Putamen (tissue), 1 donor: ENCODE data around the gene HMG20B.
A peak's percentile ranks its signal among the peaks of the same experiment; 100 is the strongest.
"Not testable (repeated sequence)": the region's sequence is repeated elsewhere in the genome, so short reads cannot be mapped to it uniquely, and the experiment has no call there.

Source experiments
- DNase-seq: peaks from one replicate; pipeline ENCODE4 v3.0.0-alpha.2; 2016; ENCODE audit warnings: low spot score

The HMG20B gene

GRCh38 chr19:3572855-3573161 lies at the start of gene HMG20B:
HMG20B (plus strand) TSS chr19:3572944; CDS start chr19:3573310, 366 bp downstream.
- no peak for DNase-seq

GRCh38 chr19:3523361-3524077 lies 49.2 kb upstream of the HMG20B start:
- no peak for DNase-seq

- DNase-seq = no peak
Measured at GRCh38 chr19:3524078-3524842, 48.5 kb upstream of the HMG20B start.

- DNase-seq = no peak
Measured at GRCh38 chr19:3524904-3525451, 47.8 kb upstream of the HMG20B start.

- no peak for DNase-seq
Measured at GRCh38 chr19:3526507-3527237, 46.1 kb upstream of the HMG20B start.

GRCh38 chr19:3527238-3527910 lies 45.4 kb upstream of the HMG20B start:
- DNase-seq = no peak

GRCh38 chr19:3528080-3528479 lies 44.7 kb upstream of the HMG20B start:
- DNase-seq = no peak

GRCh38 chr19:3528539-3529211 lies 44.1 kb upstream of the HMG20B start:
- no peak for DNase-seq

- not testable (repeated sequence) for DNase-seq
Measured at GRCh38 chr19:3529299-3529698, 43.4 kb upstream of the HMG20B start.

GRCh38 chr19:3530389-3530788 lies 42.4 kb upstream of the HMG20B start:
- no peak for DNase-seq

GRCh38 chr19:3531716-3532115 lies 41.0 kb upstream of the HMG20B start:
- no peak for DNase-seq

- DNase-seq = no peak
Measured at GRCh38 chr19:3532154-3532786, 40.5 kb upstream of the HMG20B start.

GRCh38 chr19:3533033-3533432 lies 39.7 kb upstream of the HMG20B start:
- DNase-seq = no peak

GRCh38 chr19:3533563-3534216 lies 39.1 kb upstream of the HMG20B start:
- no peak for DNase-seq

- no peak for DNase-seq
Measured at GRCh38 chr19:3534375-3535234, 38.1 kb upstream of the HMG20B start.

- DNase-seq = no peak
Measured at GRCh38 chr19:3535235-3535535, 37.6 kb upstream of the HMG20B start.

GRCh38 chr19:3535563-3535965 lies 37.2 kb upstream of the HMG20B start:
- no peak for DNase-seq

GRCh38 chr19:3535981-3536380 lies 36.8 kb upstream of the HMG20B start:
- no peak for DNase-seq

GRCh38 chr19:3536429-3537100 lies 36.2 kb upstream of the HMG20B start:
- DNase-seq = peak; percentile 84
